Fibroblast of skin of left quadriceps (primary cell): Measurements from ENCODE around the gene TTLL8.
"Not testable (repeated sequence)": the region's sequence is repeated elsewhere in the genome, so short reads cannot be mapped to it uniquely, and the experiment has no call there.

Source experiments
- DNase-seq, 2 experiments: peaks; one replicate each; pipeline ENCODE4 v3.0.0-alpha.2; 2013; ENCODE audit warnings: low read depth in 2 of 2

TTLL8 gene

DNA sequence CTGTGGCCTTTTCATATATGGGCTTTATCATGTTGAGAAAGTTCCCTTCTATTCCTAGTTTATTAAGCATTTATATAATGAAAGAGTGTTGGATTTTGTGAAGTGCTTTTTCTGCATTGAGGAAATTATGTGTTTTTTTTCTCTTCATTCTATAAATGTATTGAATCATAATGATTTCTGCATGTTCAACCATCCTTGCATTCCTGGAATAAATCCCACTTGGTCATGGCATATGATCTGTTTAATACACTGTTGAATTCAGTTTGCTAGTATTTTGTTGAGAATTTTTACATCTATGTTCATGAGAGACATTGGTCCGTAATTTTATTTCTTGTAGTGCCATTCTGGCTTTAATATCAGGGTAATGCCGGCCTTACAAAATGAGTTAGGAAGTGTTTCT, 71.8 kb downstream of the TTLL8 start:
- DNase-seq, result no peak

DNA sequence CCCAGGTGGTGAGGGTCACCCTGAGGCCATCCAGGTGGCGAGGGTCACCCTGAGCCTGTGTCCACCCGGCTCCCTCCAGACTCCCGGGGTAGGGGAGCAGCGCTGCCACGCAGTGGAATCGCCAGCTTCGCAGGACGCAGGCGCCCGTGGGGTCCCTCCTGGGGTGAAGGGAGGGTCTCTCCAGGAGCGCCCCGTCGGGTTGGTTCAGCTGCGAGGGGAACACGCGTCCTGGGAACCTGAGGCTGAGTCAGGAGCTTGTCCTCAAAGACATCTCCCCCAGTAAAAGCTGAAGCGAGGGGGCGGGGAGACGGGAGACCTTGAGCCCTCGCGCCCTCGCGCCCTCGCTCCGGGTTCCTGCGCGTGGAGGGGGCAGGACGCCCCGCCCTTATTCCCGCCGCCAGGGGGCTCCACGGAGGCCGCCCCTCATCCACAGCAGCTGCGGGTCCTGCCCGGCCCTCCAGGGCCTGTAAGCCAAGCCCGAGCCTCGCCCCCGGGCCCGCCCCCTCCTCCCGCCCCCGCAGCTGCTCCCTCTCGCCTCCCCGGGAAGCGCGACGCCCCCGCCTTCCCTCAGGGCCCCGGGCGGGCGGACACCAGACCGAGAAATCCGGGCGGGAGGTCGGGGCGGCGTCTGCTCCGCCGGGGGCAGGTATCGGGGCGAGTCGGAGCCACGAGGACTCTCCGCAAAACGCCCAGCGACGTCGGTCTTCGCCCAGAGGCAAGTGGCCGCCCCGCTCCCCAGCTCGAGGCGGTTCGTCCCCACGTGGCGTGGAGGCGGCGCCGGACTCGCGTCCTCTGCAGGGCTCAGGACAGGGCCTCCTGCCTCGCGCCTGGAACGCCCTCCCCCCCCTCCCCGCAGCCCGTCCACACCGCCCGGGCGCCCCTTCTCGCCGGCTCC, 74.7 kb downstream of the TTLL8 start:
- DNase-seq, result no peak

DNA sequence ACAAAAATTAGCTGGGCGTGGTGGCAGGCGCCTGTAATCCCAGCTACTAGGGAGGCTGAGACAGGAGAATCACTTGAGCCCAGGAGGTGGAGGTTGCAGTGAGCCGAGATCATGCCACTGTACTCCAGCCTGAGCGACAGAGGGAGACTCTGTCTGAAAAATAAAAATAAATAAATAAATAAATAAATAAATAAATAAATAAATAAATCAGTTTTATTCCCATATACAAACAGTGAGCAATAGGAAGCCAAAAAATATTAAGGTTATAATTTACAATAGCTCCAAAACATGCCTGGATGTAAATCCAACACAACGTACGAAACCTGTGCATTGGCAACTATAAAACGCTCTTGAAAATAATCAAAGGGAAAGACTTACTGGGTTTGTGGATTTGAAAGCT, 76.3 kb downstream of the TTLL8 start:
- DNase-seq, result not testable (repeated sequence)

DNA sequence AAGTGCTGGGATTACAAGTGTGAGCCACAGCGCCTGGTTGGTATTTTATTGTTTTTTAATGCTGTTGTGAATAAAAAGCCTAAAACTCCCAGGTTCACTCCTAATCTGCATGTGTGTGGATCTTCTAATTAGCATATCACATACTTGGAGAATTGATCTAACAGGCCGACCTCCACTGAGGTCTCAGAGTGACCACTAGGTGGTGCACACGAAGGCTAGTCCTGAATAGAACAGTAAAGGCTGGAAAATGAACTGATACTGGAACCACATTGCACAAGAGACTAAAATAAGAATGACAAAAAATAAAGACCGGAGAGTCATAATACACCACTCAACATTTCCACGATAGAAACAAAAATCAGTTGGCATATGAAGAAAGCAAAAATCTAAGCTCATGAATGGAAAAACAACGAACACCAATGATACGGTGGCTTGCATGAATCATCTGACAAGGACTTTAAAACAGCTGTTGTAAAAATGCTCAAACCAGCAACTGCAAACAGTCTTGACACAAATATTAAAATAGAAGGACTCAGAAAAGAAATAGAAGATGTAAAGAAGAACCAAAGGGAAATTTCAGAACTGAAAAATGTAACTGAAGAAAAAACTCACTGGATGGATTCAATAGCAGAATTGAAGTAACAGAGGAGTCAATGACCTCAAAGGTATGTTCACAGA, 78.4 kb downstream of the TTLL8 start:
- no peak for DNase-seq

DNA sequence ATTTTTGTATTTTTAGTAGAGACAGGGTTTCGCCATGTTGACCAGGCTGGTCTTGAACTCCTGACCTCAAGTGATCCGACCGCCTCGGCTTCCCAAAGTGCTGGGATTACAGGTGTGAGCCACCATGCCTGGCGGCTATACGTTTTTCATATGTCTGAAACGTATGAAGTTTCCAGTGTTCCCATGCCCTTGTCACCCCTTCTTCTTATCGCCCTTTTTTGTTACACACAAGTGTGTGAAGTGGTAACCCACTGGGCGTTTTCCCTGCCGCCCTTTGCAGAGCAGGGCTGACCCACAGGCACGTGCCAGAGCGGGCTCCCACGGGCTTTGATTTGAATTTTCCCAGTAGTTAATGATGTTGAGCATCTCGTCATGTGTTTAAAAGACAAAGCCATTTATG, 80.5 kb downstream of the TTLL8 start:
- no peak for DNase-seq

DNA sequence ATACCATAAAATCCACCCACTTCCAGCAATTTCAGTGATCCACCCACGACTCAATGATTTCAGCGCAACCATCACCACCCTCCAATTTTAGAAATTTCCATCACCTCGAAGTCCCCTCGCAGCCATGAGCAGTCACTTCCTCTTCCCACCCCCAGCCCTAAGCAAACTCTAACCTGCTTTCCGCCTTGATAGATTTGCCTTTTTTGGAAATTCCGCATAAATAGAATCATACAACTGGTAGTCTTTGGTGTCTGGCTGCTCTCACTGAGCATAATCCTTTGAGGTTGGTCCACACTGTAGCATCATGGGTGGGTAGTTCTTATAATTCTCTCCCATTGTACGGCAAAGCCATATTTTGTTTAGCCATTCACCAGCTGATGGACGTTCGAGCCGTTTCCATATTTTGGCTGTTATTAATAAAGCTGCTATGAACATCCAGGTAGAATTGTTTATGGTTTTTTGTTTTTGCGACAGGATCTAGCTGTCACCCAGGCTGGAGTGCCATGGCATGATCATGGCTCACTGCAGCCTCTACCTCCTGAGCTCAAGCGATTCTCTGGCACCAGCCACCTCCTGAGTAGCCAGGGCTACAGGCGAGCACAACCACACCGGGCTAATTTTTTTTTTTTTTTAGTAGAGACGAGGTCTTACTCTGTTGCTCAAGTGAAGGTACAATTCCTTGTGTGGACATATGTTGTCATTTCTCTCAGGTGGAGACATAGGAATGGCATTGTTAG, 81.5 kb downstream of the TTLL8 start:
- DNase-seq, result no peak

DNA sequence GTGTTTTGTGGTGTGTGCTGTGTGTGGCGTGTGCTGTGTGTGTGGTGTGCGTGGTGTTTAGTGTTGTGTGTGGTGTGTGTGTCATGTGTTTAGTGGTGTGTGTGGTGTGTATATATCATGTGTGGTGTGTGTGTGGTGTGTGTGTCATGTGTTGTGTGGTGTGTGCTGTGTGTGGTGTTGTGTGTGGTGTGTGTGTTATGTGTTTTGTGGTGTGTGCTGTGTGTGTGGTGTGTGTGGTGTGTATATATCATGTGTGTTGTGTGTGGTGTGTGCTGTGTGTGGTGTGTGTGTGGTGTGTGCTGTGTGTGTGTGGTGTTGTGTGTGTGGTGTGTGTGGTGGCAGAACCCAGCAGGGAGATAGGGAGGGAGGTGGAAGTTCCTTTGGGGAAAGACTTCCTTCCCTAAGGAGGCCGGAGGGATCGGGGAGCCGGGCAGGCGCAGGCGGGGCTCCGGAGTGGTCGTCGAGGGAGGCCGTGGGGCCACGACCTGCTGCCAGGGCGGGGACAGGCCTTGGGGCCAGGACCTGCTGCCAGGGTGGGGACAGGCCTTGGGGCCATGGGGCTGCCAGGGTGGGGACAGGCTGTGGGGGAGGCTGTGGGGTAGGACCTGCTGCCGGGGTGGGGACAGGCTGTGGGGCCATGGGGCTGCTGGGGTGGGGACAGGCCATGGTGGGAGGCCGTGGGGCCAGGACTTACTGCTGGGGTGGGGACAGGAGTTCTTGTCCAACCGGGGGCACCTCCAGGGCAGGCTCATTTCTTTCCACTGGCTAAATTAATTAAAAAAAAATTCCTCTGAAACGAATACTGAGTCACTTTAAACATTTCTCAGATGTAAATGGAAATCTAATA, 82.3 kb downstream of the TTLL8 start:
- no peak for DNase-seq

DNA sequence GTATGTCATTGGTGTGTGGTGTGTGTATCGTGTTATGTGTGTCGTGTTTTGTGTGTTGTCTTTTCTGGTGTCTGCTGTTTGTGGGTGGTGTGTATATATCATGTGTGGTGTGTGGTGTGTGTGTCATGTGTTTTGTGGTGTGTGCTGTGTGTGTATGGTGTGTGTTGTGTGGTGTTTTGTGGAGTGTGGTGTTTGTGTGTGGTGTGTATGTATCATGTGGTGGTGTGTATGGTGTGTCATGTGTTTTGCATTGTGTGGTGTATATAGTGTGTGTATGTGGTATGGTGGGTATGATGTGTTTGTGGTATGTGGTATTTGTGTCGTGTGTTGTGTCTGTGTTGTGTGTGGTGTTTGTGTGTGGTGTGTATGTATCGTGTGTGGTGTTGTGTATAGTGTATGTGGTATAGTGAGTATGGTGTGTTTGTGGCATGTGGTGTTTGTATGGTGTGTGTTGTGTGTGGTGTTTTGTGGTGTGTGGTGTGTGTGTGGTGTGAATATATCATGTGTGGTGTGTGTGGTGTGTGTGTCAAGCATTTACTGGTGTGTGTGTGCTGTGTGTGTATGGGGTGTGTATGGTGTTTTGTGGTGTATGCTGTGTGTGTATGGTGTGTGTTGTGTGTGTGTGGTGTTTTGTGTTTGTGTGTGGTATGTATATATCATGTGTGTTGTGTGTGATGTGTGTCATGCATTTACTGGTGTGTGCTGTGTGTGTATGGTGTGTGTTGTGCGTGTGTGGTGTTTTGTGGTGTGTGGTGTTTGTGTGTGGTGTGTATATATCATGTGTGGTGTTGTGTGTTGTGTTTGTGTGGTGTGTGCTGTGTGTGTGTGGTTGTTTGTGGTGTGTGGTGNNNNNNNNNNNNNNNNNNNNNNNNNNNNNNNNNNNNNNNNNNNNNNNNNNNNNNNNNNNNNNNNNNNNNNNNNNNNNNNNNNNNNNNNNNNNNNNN, 84.8 kb downstream of the TTLL8 start:
- no peak for DNase-seq

DNA sequence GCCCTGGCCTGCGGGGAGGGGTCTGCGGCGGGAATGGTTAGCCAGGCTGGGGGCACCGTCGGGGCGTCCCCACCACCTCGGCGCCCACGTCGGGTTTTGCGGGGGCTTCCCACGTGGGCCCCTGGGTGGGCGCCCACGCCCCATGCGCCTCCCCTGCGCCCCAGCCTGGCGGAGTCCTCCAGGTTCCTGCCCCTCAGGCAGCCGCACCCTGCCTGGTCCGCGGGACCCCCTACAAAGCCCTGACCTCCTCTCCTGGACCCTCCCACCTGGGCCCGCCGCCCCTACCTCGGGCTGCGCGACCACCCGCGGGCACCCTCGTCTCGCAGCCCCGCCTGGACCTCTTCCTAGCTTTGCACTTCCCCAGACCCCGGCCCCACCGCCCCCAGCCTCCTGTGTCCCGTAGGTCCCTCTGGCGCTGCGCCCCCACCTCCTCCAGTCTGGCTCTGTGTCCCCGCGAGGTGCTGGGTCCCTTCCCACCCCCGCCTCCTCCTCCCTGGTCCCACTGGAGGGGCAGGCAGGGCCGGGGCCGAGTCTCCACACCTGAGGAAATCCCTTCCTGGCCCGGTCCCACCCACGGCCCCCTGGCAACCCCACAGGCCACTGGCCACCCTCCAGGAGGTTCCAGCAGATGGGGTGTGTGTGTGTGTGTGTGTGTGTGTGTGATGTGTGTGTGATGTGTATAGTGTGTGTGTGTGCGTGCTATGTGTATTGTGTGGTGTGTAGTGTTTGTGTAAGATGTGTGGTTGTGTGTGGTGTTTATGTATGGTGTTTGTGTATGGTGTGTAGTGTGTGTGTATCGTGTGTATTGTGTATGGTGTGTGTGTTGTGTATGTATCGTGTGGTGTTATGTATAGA, 85.7 kb downstream of the TTLL8 start:
- no peak for DNase-seq

DNA sequence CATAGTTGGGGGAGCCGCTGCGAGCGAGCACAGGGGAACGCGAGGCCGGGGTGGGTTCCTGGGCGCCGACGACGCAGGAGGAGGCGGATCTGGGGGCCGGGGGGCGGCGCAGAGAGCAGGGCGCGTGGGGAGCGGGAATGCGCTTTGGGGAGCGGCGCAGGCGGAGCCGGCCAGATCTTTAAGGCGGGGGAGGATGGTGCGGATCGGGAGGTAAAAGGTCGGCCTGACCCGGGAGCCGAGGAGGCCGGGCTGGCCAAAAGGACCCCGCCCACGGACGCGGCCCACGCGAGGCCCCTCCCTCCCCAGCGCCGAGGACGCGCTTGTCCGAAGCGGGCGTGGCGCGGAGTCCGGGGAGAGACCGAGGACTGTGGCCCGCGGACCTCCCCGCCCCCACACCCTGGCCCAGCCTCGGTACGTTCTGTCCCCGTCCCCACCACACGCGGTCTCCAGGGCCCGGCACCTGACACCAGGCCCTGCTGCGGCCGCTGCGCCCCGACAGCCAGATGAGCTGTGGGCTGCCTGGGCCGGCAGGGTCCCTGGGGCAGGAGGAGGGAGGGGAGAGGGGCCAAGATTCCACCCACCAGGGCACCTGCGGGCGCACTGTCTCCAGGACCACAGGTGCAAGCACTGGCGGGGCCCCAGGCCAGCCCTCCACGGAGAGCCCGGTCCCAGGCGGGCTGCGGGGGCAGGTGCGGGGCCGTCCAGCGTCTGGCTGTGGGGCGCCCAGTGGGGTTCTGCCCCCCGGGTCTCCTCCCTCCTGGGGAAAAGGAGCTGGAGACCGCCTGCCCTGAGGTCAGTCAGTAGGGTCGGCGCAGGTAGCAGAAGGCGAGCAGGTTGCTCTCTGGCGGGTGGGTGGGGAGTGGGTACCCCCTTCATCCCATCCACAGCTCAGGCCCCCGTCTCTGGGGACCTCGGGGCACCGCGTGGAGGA, 86.6 kb downstream of the TTLL8 start:
- no peak for DNase-seq

DNA sequence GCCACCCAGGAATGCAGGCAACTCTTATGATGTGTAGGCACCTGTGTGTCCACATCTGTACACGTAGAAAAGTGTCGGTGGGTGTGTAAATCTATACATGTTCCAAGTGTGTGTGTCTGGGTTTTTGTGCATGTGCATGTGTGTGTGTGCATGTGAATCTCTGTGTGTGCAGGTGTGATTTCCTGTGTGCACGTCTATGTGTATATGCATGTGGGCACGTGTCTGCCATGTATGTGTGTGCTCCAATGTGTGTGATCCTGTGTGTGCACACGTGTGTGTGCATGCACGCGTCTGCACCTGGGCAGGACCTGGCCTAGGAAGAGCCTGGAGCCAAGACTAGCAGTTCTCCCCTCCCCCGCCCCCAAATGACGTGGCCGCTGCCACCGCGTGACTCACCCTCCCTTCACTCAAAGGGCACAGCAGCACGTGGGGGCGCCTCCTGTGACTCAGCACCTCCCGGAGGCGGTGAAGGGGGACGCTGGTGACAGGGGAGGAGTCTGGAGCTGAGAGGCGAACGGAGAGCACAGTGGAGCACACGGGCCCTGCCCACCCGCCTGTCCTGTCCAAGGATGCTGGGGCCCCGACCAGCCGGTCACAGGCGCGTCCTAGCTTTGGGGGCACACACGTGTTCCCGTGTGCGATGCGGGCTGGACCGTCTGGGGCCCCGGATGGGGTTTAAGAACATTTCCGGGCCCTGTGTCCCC, 87.4 kb downstream of the TTLL8 start:
- DNase-seq, result peak; percentile 83 to 87

DNA sequence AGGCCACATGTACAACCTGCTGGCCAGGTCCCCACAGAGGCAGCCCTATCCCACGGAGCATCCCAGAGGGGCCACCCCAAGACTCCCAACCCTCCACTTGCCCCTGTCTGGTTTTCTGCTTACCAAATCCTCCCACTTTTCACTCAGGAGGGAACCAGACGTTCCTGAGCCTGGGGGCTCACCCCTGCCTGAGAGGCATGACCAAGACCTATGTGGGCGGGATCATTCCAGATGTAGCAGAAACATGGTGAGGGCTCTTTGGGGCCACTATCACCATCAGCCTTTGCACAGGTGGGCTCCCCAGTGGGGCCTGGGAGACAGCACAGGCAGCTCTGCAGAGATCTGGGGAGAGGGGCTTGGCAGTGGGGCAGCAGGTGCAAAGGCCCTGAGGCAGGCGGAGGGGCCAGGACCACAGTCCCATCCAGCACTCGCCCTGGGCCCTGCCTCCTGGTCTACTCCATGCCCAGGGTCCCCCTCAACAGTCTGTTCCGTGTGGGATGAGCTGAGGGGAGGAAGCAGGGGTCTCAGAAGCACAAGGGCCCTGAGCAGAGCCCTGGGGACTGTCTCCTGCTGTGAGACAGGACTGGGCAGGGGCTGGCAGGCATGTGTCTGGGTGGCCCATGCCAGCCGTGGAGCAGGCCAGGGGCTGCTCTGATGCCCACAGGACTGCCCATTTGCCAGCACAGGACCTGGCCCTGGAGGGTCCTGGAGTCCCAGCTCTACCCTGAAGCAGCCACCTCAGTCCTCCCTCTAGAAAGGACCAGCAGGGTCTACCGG, 88.2 kb downstream of the TTLL8 start:
- DNase-seq, result no peak

DNA sequence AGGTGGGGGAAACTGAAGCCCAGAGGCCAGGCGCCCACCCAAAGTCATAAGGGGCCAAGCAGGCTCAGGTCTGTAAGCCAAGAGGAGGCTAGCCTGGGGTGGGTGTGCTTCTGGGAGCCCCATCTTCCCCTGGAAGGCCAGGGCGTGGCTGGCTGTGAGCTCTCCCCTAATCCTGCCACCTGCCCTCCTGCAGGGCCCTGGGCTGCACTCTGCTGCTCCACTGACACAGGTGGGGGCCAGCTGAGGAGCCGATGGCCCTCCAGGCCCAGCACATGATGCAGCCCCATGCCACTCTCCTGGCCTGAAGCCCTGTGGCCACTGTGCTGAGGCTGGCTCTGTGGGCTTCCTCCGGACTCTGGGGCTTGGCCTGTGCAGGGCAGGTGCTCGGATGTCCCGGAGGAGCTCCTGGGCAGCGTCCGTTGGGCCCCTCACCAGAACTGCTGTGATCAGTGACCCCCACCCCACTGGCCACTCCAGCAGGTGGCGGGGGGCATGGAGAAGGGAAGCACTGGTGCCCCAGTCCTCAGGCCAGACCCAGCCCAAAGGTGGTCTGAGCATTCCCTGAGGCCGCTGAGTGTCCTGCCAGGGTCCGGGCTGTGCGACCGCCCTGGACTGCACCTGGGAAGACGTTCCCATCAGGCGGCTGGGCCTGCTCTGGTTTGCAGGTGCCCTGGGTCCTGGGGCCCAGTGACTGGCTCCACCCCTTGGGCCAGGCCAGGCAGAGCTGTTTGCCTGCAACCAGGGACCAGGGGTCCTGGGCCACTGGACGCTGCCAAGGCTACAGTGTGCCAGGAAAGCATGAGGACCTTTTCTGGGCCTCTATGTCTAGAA, 89.1 kb downstream of the TTLL8 start:
- DNase-seq, result no peak
